Stimulated activated CD8-positive, alpha-beta memory T cell treated with anti-CD3 and anti-CD28 coated beads, Interleukin-12 subunit alpha, Interleukin-12 subunit beta, amount 100 ng/mL, for 4 hours (primary cell): ENCODE measurements around the gene CCDC69.

Source experiments
- DNase-seq: peaks from one replicate; pipeline ENCODE4 v3.0.0-alpha.2; 2020; ENCODE audit warnings: low read depth

Gene CCDC69

GRCh38 chr5:151164687-151165392 is 59.1 kb downstream of the CCDC69 start:
- DNase-seq: peak; percentile 56

- no peak for DNase-seq
These were observed 61.1 kb downstream of the CCDC69 start for GRCh38 chr5:151162776-151163175.

GRCh38 chr5:151159649-151160373 is 64.1 kb downstream of the CCDC69 start:
- no peak for DNase-seq

GRCh38 chr5:151158287-151158661 is 65.6 kb downstream of the CCDC69 start:
- DNase-seq: no peak

- peak; percentile 37 for DNase-seq
These were observed 66.2 kb downstream of the CCDC69 start, which contains the start of gene ANXA6 for GRCh38 chr5:151157426-151158286. ANXA6 (minus strand) TSS chr5:151157779; CDS start chr5:151147901, 9,878 bp downstream.

GRCh38 chr5:151156507-151157420 is 67.1 kb downstream of the CCDC69 start:
- DNase-seq: no peak

GRCh38 chr5:151155775-151156506 is 68.0 kb downstream of the CCDC69 start:
- no peak for DNase-seq

GRCh38 chr5:151154931-151155774 is 68.7 kb downstream of the CCDC69 start:
- DNase-seq: no peak

GRCh38 chr5:151153766-151154272 is 70.1 kb downstream of the CCDC69 start:
- no peak for DNase-seq

- no peak for DNase-seq
These were observed 70.6 kb downstream of the CCDC69 start for GRCh38 chr5:151153300-151153699.

- no peak for DNase-seq
These were observed 72.1 kb downstream of the CCDC69 start for GRCh38 chr5:151151793-151152192.

GRCh38 chr5:151151263-151151660 is 72.6 kb downstream of the CCDC69 start:
- no peak for DNase-seq

GRCh38 chr5:151150471-151151262 is 73.2 kb downstream of the CCDC69 start:
- peak; percentile 36 for DNase-seq

GRCh38 chr5:151148583-151148982 is 75.3 kb downstream of the CCDC69 start:
- DNase-seq: no peak

GRCh38 chr5:151147033-151147432 is 76.9 kb downstream of the CCDC69 start:
- DNase-seq: no peak

GRCh38 chr5:151146061-151146460 is 77.8 kb downstream of the CCDC69 start:
- no peak for DNase-seq

- DNase-seq: no peak
These were observed 79.0 kb downstream of the CCDC69 start for GRCh38 chr5:151144922-151145321.

- DNase-seq: no peak
These were observed 79.6 kb downstream of the CCDC69 start for GRCh38 chr5:151144275-151144674.

GRCh38 chr5:151143645-151144044 is 80.2 kb downstream of the CCDC69 start:
- no peak for DNase-seq
